SU-DHL-6 (cell line): ENCODE measurements around the gene OSTC.

ENCODE experiments used
- H2AFZ ChIP-seq: fragments of 200-600 bp; sonication (generic); 2 replicates; pipeline ENCODE4 v1.6.1; 2014; ENCODE audit warnings: low read depth, mild to moderate bottlenecking, moderate library complexity, mixed read lengths, antibody characterized with exemption, low read length; ENCODE audit not compliant: severe bottlenecking
- H3F3A ChIP-seq: fragments of 200-600 bp; shearing (Covaris generic); 2 replicates; pipeline ENCODE4 v1.6.0; 2016; ENCODE audit warnings: antibody characterized with exemption, mild to moderate bottlenecking; ENCODE audit not compliant: insufficient read depth
- H3K27ac ChIP-seq: fragments of 200-600 bp; sonication (generic); 2 replicates; pipeline ENCODE4 v1.5.1; 2016; ENCODE audit warnings: low read depth, mild to moderate bottlenecking, low read length, moderate library complexity, mixed read lengths
- H3K27me3 ChIP-seq: fragments of 200-600 bp; sonication (generic), shearing (Covaris generic); 2 replicates; pipeline ENCODE4 v1.6.0; 2014; ENCODE audit warnings: mild to moderate bottlenecking, low read length
- H3K36me3 ChIP-seq: fragments of 200-600 bp; sonication (generic); 2 replicates; pipeline ENCODE4 v1.6.1; 2014; ENCODE audit warnings: mild to moderate bottlenecking, low read length, mixed read lengths
- H3K4me2 ChIP-seq: fragments of 300-600, 200-600 bp; shearing (Covaris generic), sonication (generic); 2 replicates; pipeline ENCODE4 v1.6.0; 2014; ENCODE audit warnings: low read length, low read depth, mild to moderate bottlenecking; ENCODE audit not compliant: poor library complexity, severe bottlenecking
- H3K4me3 ChIP-seq: fragments of 200-600 bp; sonication (generic); 2 replicates; pipeline ENCODE4 v1.5.1; 2014; ENCODE audit warnings: antibody characterized with exemption, low read length, mild to moderate bottlenecking, mixed read lengths; ENCODE audit not compliant: insufficient read depth, poor library complexity, severe bottlenecking
- H3K79me2 ChIP-seq: fragments of 200-600 bp; sonication (generic); 2 replicates; pipeline ENCODE4 v1.6.1; 2014; ENCODE audit warnings: mild to moderate bottlenecking, low read length, moderate library complexity; ENCODE audit not compliant: insufficient read depth
- H3K9ac ChIP-seq: fragments of 200-600 bp; sonication (generic); 2 replicates; pipeline ENCODE4 v1.7.0; 2014; ENCODE audit warnings: mild to moderate bottlenecking, low read length
- H3K9me2 ChIP-seq: fragments of 200-600 bp; sonication (generic); replicated peaks from 2 replicates; pipeline ENCODE4 v1.6.1; 2014; ENCODE audit warnings: low read length; ENCODE audit not compliant: insufficient read depth
- H3K9me3 ChIP-seq: fragments of 200-600 bp; sonication (generic); 2 replicates; pipeline ENCODE4 v1.6.1; 2014; ENCODE audit warnings: low read length, mixed read lengths; ENCODE audit not compliant: insufficient read depth
- H4K20me1 ChIP-seq: fragments of 200-600 bp; sonication (generic); 2 replicates; pipeline ENCODE4 v1.6.1; 2014; ENCODE audit warnings: low read depth, mild to moderate bottlenecking, antibody characterized with exemption, low read length, moderate library complexity, mixed read lengths
- CTCF ChIP-seq: fragments of 200-600 bp; sonication (generic); IDR thresholded peaks from one replicate; pipeline ENCODE4 v1.5.1; 2017; ENCODE audit warnings: antibody characterized with exemption, mild to moderate bottlenecking, low read length, moderate library complexity; ENCODE audit not compliant: insufficient read depth, poor library complexity, severe bottlenecking
- EZH2phosphoT487 ChIP-seq: fragments of 200-600 bp; sonication (generic), shearing (Covaris generic); conservative IDR thresholded peaks from 2 replicates; pipeline ENCODE4 v1.6.1; 2018; ENCODE audit warnings: mild to moderate bottlenecking, antibody characterized with exemption, low read length, moderate library complexity, mixed read lengths

Gene OSTC

DNA sequence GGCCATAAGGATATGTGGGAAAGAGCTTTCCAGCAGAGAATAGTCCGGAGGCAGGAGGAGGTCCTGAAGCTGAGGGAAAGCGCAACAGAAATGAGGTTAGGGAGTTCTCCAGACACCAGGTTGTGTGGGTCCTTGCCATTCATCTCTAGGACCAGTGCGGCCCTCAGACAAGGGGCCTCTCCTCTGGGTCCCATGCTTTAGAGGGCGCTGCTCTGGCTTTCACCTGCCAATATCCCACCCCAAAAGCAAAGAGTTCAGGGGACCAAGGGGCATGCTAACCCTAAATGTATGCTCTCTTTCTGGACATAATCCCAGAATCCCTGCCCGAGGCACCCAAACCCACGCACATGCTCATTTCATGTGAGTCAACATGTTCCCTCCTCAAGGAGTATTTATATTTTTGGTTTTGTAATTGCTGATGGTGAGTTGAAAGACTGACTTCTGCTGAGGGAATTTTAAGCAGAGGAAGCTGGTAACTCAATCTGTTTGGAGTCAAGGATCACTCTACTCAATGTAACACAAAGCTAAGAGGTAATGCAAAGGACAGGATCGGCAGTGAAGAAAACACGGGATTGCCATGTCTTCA lies 15.2 kb upstream of the OSTC start:
- H3K79me2 ChIP-seq: no peaks in the 10 kb centered on the region
- H4K20me1 ChIP-seq: no peaks in the 10 kb centered on the region
- no peaks in the 10 kb centered on the region for H3K9me2 ChIP-seq
- H2AFZ ChIP-seq: no peak overlapping the region
- peaks cover 8% of the 10 kb centered on the region; the same call in 1 of the 2 replicates for H3F3A ChIP-seq
- no peaks in the 10 kb centered on the region for H3K9me3 ChIP-seq
- H3K27ac ChIP-seq: no peak overlapping the region
- H3K4me2 ChIP-seq: no peak overlapping the region
- no peak overlapping the region for H3K9ac ChIP-seq
- H3K4me3 ChIP-seq: no peak overlapping the region
- no peaks in the 10 kb centered on the region for H3K27me3 ChIP-seq
- no peak for TF ChIP-seq CTCF
- TF ChIP-seq EZH2phosphoT487: no peak
- H3K36me3 ChIP-seq: peaks cover under 1% of the 10 kb centered on the region; the same call in 1 of the 2 replicates

- Histone ChIP-seq H3K9ac (no peak overlapping the region), H3K9me3 (no peaks in the 10 kb centered on the region), H3K27ac (no peak overlapping the region), H3F3A (peaks cover 7% of the 10 kb centered on the region; the same call in 1 of the 2 replicates), H3K9me2 (no peaks in the 10 kb centered on the region), H3K79me2 (no peaks in the 10 kb centered on the region), H3K36me3 (no peaks in the 10 kb centered on the region), H2AFZ (no peak overlapping the region), H3K4me3 (no peak overlapping the region), H3K27me3 (no peaks in the 10 kb centered on the region), H3K4me2 (no peak overlapping the region), H4K20me1 (no peaks in the 10 kb centered on the region)
- no peak for TF ChIP-seq CTCF
- TF ChIP-seq EZH2phosphoT487: no peak
These were observed 14.2 kb upstream of the OSTC start for GRCh38 chr4:108636246-108636645.

GRCh38 chr4:108637856-108638255 lies 12.5 kb upstream of the OSTC start:
- H3F3A ChIP-seq: no peaks in the 10 kb centered on the region
- H3K4me2 ChIP-seq: no peak overlapping the region
- no peaks in the 10 kb centered on the region for H3K9me2 ChIP-seq
- no peaks in the 10 kb centered on the region for H4K20me1 ChIP-seq
- H2AFZ ChIP-seq: no peak overlapping the region
- no peak overlapping the region for H3K27ac ChIP-seq
- no peak overlapping the region for H3K9ac ChIP-seq
- no peak for TF ChIP-seq EZH2phosphoT487
- H3K9me3 ChIP-seq: no peaks in the 10 kb centered on the region
- no peak overlapping the region for H3K4me3 ChIP-seq
- no peaks in the 10 kb centered on the region for H3K36me3 ChIP-seq
- H3K27me3 ChIP-seq: no peaks in the 10 kb centered on the region
- no peaks in the 10 kb centered on the region for H3K79me2 ChIP-seq

GRCh38 chr4:108644237-108644636 lies 6.2 kb upstream of the OSTC start:
- Histone ChIP-seq H4K20me1 (no peaks in the 10 kb centered on the region), H3K4me2 (no peak overlapping the region), H3K9ac (no peak overlapping the region), H3K27ac (no peak overlapping the region), H3K79me2 (no peaks in the 10 kb centered on the region), H2AFZ (no peak overlapping the region), H3K9me3 (no peaks in the 10 kb centered on the region), H3F3A (peaks cover 6% of the 10 kb centered on the region; the same call in 1 of the 2 replicates), H3K9me2 (no peaks in the 10 kb centered on the region), H3K27me3 (no peaks in the 10 kb centered on the region), H3K36me3 (no peaks in the 10 kb centered on the region), H3K4me3 (no peak overlapping the region)
- TF ChIP-seq EZH2phosphoT487 (no peak), CTCF (no peak)
